ENCODE data around the gene KRTAP10-12.

GRCh38 chr21:44727321-44727720 lies 30.3 kb downstream of the KRTAP10-12 start:
- TF ChIP-seq CTCF (conservative IDR thresholded peaks at IDR 0.05 in 1 of 2, IDR thresholded peaks at IDR 0.05 in 1 of 2; ENCODE audit: extremely low read depth in 1 of 2, insufficient read depth in 1 of 2, low read depth in 1 of 2, low read length in 2 of 2), result no peak
- TF ChIP-seq EZH2 (IDR thresholded peaks at IDR 0.05; ENCODE audit: borderline replicate concordance, low read length), result no peak

All from mammary epithelial cell (primary cell).